M059J (cell line): ENCODE data around the gene CHCHD3. TPM values are rescaled to one million over a fixed set of nuclear protein-coding genes. Genes with fewer than 3 reads are reported as not detected.
A peak's percentile ranks its signal among the peaks of the same experiment; 100 is the strongest.
"Not testable (repeated sequence)": the region's sequence is repeated elsewhere in the genome, so short reads cannot be mapped to it uniquely, and the experiment has no call there.

Experiments used
- DNase-seq: peaks from one replicate; pipeline ENCODE4 v3.0.0-alpha.2; 2012; ENCODE audit warnings: low read depth
- total RNA-seq: library from RNA; depleted of rRNA; stranded (reverse); fragments of >200 nt; shearing (Covaris generic); gene quantifications from 2 replicates; pipeline ENCODE4 v1.2.3, GENCODE V29; 2014

The CHCHD3 gene
- total RNA-seq, 1 experiment from 2014 or later = 123 TPM

DNA sequence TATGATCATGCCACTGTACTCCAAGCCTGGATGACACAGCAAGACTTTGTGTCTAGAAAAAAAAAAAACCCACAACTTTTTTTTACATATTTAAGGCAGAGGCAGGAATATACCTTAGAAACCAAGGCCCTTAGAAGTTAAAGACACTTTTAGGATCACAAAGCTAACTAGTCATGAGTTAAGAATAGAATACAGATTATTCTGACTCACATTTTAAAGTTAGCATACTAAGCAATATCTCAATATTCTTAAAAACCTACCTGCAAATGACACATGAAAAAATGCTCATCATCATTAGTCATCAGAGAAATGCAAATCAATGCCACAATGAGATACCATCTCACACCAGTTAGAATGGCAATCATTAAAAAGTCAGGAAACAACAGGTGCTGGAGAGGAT is 177.7 kb downstream of the CHCHD3 start:
- peak; percentile 13 for DNase-seq

DNA sequence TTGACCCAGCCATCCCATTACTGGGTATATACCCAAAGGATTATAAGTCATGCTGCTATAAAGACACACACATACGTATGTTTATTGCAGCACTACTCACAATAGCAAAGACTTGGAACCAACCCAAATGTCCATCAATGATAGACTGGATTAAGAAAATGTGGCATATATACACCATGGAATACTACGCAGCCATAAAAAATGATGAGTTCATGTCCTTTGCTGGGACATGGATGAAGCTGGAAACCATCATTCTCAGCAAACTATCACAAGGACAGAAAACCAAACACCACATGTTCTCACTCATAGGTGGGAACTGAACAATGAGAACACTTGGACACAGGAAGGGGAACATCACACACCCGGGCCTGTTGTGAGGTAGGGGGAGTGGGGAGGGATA is 179.6 kb downstream of the CHCHD3 start:
- not testable (repeated sequence) for DNase-seq

DNA sequence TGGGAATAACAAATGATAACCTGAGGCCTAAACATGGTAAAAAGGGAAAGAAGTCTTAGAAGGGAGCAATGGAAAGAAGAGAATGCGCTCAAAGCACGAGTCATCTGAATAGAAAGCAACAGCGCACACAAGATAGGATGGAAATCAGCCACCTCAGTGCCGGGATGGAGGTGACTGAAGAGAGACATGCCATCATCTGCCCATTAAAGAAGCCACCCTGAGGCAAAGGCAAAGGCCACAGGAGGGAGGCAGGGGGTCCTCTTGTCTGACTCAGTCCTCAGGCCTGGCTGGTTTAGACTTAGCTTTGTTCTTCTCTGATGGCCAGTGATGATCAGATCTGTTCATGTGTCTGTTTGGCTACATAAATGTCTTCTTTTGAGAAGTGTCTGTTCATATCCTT is 180.6 kb downstream of the CHCHD3 start:
- peak; percentile 34 for DNase-seq

DNA sequence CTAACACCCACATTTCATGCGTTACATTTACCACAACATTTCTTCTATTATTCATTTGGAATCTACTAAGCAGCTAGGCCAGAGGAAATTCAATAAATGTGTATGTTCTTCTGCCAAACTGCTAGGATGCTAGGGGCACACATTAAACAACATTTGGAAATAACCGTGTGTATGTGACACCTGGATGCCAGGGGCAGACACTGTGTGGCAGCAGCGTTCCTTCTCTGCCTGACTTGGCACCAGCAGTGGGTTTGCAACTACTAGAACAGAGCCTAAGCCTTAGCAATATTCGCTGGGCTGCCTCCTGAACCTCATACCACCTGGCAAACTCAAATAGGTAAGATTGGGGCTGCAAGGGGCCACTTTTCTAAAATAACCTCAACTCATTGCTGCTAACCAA is 182.1 kb downstream of the CHCHD3 start:
- no peak for DNase-seq

DNA sequence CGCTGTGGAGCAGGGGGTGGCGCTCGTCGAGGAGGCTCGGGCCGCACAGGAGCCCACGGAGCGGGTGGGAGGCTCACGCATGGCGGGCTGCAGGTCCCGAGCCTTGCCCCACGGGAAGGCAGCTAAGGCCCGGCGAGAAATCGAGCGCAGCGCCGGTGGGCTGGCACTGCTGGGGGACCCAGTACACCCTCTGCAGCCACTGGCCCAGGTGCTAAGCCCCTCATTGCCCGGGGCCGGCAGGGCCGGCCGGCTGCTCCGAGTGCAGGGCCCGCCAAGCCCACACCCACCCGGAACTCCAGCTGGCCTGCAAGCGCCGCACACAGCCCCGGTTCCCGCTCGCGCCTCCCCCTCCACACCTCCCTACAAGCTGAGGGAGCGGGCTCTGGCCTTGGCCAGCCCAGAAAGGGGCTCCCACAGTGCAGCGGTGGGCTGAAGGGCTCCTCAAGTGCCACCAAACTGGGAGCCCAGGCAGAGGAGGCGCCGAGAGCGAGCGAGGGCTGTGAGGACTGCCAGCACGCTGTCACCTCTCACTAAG is 183.2 kb downstream of the CHCHD3 start:
- DNase-seq = not testable (repeated sequence)

DNA sequence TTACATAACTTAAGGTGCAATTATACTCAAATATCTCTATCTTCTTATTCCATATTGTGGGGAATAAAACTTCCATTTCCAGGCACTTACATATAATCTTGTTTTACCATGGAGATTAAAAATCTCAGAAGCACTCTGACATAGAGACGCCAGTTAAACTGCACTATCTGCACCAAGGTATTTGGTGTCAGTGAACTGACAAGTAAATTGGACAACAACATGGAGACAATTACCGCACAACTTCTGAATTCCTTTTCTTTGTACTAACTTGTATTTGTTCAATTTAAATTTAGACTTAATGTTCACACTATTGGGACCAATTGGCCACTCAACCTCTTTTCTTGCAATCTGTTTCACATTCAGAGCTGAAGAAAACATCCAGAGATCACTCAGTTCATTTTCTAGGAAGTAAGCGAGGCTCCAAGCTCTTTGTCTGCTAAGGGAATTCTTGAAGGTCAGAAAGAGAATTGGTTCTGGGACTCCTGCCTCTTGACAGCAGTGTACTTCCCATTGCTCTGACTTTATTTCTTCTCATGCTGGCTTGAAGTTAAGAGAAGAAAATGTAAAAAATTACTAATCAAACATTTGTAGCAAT is 184.7 kb downstream of the CHCHD3 start:
- no peak for DNase-seq

DNA sequence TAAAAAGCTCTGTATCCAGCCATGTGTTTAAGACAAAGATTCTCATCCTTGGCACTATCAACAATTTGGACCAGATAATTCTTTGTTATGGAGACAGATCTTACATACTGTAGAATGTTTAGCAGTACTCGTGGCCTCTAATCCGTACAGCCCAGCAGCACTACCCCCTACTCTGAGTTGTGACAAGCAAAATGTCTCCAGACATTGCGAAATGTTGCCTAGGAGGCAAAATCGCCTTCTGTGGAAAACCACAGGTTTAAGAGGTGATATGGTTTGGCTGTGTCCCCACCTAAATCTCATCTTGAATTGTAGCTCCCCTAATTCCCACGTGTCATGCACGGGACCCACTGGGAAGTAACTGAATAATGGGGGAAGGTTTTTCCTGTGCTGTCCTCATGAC is 186.7 kb downstream of the CHCHD3 start:
- DNase-seq = no peak

DNA sequence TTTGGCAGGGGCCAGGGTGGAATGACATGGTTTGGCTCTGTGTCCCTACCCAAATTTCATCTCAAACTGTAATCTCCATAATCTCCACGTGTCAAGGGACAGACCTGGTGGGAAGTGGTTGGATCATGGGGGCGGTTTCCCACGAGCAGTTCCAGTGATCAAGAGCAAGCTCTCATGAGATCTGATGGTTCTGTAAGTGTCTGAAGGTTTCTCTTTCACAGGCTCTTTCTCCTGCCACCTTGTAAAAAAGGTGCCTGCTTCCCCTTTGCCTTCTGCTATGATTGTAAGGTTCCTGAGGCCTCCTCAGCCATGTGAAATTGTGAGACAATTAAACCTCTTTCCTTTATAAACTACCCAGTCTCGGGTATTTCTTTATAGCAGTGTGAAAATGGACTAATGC is 188.3 kb downstream of the CHCHD3 start:
- no peak for DNase-seq

DNA sequence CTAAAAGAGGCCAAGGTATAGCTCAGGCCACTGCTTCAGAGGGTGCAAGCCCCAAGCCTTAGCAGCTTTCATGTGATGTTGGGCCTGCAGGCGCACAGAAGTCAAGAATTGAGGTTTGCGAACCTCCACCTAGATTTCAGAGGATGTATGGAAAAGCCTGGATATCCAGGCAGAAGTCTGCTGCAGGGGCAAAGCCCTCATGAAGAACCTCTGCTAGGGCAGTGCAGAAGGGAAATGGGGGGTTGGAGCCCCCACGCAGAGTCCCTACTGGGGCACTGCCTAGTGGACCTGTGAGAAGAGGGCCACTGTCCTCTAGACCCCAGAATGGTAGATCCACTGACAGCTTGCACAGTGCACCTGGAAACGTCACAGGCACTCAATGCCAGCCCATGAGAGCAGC is 189.1 kb downstream of the CHCHD3 start:
- DNase-seq = not testable (repeated sequence)

DNA sequence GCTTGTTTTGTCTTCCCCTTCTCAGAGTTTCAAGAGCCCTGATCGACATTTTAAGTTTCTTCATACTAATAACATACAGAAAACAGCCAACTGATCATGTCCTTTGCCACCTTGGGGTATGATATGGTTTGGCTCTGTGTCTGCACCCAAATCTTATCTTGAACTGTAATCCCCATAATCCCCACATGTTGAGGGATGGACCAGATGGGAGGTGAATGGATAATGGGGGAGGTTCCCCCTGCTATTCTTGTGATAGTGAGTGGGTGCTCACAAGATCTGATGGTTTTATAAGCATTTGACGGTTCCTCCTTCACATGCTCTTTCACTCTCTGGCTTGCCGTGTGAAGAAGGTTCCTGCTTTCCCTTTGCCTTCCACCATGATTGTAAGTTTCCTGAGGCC is 190.3 kb downstream of the CHCHD3 start:
- DNase-seq = no peak

DNA sequence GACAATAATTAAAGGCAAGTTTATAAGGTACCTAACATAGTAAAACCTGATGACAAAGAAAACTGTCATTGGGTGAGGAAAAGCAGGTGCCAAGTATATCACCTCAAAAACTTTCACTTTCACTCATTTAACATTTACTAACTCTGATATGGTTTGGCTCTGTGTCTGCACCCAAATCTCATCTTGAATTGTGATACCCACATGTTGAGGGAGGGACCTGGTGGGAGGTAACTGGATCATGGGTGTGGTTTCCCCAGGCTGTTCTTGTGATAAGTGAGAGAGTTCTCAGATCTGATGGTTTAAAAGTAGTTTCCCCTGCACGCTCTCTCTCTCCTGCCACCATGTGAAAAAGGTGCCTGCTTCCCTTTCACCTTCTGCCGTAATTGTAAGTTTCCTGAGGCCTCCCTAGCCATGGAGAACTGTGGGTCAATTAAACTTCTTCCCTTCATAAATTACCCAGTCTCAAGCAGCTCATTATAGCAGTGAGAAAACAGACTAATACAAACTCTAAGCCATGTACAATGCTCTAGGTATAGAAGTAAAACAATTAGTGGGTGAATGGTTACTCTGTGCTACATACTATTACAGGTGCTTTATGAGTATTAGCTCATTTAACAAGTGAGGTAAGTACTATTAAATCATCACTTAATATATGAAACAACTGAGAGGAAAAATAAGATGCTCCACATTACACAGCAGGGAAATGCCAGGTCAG is 199.0 kb downstream of the CHCHD3 start:
- no peak for DNase-seq

DNA sequence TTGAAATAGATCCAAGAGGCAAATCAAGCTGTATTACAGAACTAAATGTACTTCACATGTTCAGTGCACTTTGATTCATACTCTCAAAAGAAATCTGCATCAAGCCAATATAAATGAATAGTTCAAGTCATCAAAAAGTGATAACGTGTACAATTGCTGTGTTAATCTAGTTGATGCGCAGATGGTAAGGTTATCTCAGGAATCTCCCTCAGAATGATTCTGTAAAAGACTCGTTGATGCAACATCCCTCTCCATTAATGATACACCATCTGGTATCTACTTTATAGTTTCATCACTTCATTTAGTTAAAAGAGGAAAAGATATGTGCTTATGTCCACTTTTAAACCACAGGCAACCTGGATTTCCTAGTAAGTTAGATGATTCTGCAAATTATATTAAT is 200.6 kb downstream of the CHCHD3 start:
- DNase-seq = no peak

DNA sequence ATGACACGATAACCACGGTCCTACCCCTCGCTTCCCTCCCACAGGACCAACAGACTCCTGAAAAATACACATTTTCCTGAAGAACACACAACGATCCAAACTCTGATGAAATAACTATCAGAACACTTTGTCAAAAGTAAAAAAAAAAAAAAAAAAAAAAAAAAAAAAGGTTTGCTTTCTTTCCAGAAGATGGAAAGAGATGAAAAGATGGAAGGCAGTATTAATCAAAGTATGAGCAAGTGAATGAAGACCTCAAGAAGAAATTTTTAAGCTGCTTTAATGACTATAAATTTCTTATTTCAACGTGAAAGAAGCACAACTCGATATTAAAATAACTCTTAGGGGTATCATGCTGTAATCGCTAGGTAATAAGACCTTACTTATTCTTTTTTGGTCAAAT is 202.3 kb downstream of the CHCHD3 start:
- no peak for DNase-seq

DNA sequence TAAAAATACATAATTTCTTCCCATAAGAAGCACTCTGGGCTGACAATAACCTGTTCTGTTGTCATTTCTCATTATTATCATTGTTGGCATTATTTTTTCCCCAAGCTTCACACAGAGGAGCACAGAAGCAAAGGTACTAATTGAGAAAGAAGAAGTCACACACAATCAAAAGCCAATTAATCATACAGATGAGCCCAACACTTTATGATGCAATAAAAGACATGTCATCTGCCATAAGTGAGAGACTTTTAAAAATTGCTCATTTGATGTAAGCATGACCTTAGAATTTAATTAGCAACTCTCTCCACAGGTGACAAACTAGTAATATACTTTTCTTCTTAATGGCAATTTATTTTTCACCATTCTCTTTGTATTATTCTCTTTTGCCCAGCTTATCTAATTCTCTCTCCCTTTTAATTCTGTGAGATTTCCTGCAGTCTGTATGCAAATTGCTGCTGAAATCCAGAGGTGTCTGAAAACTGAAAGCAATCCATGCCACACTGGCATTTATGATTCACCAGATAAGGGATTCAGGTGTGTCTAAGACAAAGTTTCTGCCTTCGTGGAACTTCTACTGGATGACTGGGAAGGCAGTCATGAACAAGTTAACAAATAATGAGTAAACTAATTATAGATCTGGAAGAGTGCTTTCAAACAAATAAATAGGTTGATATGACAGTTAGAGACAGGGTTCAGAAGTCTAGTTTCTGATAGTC is 203.5 kb downstream of the CHCHD3 start:
- DNase-seq = no peak

DNA sequence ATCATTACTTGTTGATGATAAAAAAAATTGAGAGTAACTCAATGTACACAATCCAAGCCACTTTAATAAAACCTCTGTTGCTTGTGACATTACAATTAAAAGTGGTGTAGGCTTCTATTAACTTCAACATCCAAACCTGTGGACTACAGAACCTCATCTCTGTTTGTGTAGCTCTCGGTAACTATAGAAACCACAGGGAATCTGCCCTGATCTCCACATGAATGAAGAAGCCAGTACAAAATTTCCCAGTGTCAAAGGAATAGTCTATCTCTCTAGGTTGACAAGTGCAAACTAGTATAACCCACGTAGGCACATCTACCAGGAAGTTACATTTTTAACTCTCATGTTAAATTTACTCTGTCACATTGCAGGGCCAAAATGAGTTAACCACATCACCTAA is 204.3 kb downstream of the CHCHD3 start:
- DNase-seq = peak; percentile 19

DNA sequence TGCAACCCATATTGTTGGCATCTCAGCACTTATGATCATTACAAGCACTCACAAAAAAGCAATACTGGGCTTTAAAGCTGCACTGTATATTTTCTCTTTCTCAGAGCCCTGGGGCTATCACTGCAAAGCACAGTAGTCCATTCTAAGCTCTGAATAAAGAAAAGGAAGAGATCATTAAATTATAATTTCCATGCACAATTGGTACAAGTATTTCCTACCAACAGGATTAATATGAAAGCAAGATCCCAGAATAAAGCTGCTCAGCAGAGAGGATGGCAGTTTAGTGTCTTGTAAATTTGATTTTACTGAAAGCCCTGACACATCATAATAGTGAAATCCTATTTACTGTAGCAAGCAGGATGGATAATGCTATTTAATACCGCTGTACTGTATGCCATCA is 205.3 kb downstream of the CHCHD3 start:
- DNase-seq = no peak

DNA sequence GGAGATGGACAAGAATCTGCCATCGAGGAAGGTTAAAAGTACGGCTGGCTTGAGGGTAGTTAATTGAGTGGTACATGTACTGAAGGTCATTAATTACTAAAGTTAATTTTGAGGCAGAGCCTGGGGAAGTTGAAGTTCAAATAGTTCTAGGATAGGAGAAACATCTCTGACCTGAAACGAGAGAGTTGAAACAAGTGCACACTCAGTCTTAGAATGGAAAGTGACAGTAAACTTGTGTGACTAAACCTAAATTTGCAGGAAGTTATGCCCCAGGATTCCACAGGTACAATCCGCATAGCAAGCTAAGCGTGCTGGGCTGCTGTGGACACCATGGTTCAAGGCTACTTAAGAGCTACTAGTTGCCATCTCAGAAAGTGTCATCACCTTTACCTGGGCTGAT is 209.9 kb downstream of the CHCHD3 start:
- DNase-seq = no peak

DNA sequence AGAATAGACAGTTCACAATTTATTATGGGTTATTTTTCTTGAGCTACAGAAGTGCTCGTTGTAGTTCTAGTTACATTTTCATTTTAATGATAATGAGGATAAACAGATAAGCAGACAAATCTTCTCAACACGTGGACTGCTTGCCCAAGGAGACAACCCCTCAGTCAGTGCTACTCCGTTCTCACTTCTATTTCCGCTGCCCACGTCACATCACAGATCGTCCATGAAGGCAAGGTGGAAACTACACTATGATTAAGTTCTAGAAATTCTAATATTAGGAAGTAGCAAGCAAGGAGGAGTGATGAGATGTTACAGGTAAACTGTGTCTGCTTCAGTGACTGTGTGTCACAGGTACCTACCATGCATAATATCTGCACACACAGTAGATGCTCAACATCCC is 210.5 kb downstream of the CHCHD3 start:
- DNase-seq = no peak

DNA sequence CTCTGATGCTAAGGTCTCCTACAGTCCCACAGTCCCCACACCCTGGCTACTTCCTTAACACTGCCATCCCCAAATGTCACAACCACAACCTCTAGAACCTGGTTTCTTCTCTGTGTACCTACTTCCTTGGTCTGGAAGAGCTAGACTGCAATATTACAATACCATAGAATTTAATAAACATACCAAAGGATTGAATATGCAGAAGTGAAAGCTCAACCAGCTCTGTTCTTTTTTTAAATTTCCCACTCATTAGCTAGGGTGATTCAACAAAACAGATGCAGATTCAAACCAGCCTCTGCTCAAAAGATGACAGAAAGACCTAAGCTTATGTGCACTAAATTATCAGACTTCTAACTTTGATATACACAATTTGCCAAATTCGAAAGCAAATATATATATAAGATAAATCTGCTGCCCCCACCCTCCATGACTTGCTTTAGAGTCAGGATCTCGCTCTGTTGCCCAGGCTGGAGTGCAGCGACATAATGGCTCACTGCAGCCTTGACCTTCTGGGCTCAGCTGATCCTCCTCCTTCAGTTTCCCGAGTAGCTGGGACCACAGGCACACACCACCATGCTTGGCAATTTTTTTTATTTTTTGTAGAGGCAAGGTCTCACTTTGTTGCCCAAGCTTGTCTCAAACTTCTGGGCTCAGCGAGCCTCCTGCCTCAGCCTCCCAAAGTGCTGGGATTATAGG is 212.6 kb downstream of the CHCHD3 start:
- DNase-seq = no peak

DNA sequence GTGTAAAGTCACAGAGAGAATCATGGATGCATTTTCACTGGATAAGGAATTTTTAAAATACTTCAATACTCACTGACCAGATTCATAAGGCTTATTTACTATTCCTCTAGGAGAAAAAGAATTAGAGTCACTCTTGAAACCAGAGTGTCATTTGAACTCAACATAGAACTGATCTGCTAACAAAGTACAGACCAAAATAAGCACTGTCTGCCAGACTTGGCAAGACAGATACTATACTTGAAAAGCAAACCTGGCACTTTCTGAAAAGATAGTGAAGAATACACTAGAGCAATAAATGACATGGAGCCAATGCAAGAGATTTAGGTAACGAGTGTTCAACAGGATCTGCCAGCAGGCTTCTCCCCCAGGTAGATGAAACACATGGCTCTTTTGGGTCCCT is 215.3 kb downstream of the CHCHD3 start:
- no peak for DNase-seq

DNA sequence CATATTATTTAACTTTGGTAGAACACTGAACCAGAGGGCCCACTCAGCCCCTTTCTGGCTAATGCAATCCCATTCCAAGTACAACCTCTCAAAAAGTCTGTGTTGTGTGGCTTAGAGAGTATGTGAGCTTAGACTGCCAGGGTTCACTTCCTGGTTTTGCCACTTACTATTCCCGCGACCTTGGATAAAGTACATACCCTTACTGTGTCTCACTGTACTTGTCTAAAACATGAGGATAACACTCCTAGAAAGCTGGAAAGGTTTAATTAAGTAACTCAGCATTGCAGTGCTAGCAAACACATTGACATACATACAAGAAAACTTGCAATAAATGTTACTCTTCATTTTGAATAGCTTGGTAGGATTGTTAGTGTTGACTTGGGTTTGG is 215.8 kb downstream of the CHCHD3 start:
- DNase-seq = peak; percentile 7
